ENCODE measurements around the gene KLKB1.
"Not testable (repeated sequence)": the region's sequence is repeated elsewhere in the genome, so short reads cannot be mapped to it uniquely, and the experiment has no call there.

Gene KLKB1

DNA sequence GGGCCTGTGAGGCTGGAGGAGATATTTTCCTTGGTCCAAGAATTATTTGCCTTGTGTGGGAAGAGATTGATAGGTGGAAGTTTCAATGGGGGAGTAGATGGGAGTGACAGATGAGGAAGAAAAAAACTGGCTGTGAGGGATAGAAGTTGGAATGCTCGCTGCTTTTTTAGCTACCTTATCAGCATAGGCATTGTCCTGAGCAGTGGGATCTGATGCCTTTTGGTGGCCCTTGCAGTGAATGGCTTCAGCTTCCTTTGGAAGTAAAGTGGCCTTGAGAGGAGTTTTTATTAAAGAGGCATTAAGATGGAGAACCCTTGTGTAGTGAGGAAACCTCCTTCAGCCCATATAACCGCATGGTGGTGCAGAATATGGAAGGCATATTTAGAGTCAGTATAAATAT is 16.0 kb downstream of the KLKB1 start:
- ChIA-PET POLR2A (no interaction called here), CTCF (no interaction called here)
- Histone ChIP-seq H3K36me3 (ENCODE audit: control insufficient read depth in 2 of 2, insufficient read depth in 1 of 2, low read length in 2 of 2) (no peaks in the 10 kb centered on the region), H3K4me1 (ENCODE audit: control insufficient read depth, insufficient read depth, low read length) (no peaks in the 10 kb centered on the region), H3K9me3 (ENCODE audit: control insufficient read depth, insufficient read depth, low read depth, low read length) (no peaks in the 10 kb centered on the region), H3K4me3 (ENCODE audit: low read depth, low read length) (no peak overlapping the region), H3K27ac (ENCODE audit: extremely low read depth, low read depth, low read length) (no peak overlapping the region)
- TF ChIP-seq ZNF302 (tag by site-specific recombination; IDR thresholded peaks at IDR 0.05; ENCODE audit: low read depth) (no peak), ZNF354C (tag by site-specific recombination; IDR thresholded peaks at IDR 0.05; ENCODE audit: borderline replicate concordance, low read depth) (no peak), ZNF785 (tag by site-specific recombination; IDR thresholded peaks at IDR 0.05) (no peak)

DNA sequence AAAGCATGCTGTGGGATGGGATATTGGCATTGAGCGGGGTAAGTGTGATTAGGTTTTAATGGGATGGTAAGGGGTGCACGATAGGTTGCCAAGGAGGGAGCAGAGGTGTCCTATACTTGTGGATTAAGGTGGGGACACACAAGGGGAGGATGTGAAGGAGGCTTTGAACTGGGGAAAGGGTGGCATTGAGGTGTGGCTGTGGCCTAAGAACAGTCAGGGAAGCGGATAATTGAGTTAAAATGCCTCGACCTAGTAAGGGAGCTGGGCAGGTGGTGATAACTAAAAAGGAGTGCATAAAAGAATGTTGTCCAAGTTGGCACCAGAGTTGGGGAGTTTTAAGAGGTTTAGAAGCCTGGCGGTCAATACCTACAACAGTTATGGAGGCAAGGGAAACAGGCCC is 17.5 kb downstream of the KLKB1 start:
- POLR2A ChIA-PET = no interaction called here
- no peak for TF ChIP-seq ZNF10 (tag by site-specific recombination; IDR thresholded peaks at IDR 0.05)
- no peak for TF ChIP-seq ZNF558 (tag by site-specific recombination; IDR thresholded peaks at IDR 0.05)
- no peak for TF ChIP-seq ZNF404 (tag by site-specific recombination; IDR thresholded peaks at IDR 0.05)
- TF ChIP-seq SP3 (tag by site-specific recombination; IDR thresholded peaks at IDR 0.05) = no peak
- TF ChIP-seq, protein P1, sequence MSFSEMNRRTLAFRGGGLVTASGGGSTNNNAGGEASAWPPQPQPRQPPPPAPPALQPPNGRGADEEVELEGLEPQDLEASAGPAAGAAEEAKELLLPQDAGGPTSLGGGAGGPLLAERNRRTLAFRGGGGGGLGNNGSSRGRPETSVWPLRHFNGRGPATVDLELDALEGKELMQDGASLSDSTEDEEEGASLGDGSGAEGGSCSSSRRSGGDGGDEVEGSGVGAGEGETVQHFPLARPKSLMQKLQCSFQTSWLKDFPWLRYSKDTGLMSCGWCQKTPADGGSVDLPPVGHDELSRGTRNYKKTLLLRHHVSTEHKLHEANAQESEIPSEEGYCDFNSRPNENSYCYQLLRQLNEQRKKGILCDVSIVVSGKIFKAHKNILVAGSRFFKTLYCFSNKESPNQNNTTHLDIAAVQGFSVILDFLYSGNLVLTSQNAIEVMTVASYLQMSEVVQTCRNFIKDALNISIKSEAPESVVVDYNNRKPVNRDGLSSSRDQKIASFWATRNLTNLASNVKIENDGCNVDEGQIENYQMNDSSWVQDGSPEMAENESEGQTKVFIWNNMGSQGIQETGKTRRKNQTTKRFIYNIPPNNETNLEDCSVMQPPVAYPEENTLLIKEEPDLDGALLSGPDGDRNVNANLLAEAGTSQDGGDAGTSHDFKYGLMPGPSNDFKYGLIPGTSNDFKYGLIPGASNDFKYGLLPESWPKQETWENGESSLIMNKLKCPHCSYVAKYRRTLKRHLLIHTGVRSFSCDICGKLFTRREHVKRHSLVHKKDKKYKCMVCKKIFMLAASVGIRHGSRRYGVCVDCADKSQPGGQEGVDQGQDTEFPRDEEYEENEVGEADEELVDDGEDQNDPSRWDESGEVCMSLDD (tag by site-specific recombination; IDR thresholded peaks at IDR 0.05) = no peak
- no peak for TF ChIP-seq KLF10 (tag by site-specific recombination; IDR thresholded peaks at IDR 0.05)
- no peak for TF ChIP-seq ZNF133 (tag by site-specific recombination; IDR thresholded peaks at IDR 0.05)
- TF ChIP-seq ZNF302 (tag by site-specific recombination; IDR thresholded peaks at IDR 0.05; ENCODE audit: low read depth) = no peak
- no peak for TF ChIP-seq GLIS1 (tag by site-specific recombination; IDR thresholded peaks at IDR 0.05)
- TF ChIP-seq ZNF660 (tag by site-specific recombination; IDR thresholded peaks at IDR 0.05) = no peak
- TF ChIP-seq ZNF707 (tag by site-specific recombination; IDR thresholded peaks at IDR 0.05) = no peak
- TF ChIP-seq SCRT1 (tag by site-specific recombination; IDR thresholded peaks at IDR 0.05; ENCODE audit: borderline replicate concordance) = no peak
- TF ChIP-seq, protein P2, sequence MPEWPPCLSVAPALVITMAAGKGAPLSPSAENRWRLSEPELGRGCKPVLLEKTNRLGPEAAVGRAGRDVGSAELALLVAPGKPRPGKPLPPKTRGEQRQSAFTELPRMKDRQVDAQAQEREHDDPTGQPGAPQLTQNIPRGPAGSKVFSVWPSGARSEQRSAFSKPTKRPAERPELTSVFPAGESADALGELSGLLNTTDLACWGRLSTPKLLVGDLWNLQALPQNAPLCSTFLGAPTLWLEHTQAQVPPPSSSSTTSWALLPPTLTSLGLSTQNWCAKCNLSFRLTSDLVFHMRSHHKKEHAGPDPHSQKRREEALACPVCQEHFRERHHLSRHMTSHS (tag by site-specific recombination; IDR thresholded peaks at IDR 0.05) = no peak
- no peak for TF ChIP-seq ZNF311 (tag by site-specific recombination; IDR thresholded peaks at IDR 0.05; ENCODE audit: borderline replicate concordance)
- no peak overlapping the region for H3K4me3 ChIP-seq (ENCODE audit: low read depth, low read length)

DNA sequence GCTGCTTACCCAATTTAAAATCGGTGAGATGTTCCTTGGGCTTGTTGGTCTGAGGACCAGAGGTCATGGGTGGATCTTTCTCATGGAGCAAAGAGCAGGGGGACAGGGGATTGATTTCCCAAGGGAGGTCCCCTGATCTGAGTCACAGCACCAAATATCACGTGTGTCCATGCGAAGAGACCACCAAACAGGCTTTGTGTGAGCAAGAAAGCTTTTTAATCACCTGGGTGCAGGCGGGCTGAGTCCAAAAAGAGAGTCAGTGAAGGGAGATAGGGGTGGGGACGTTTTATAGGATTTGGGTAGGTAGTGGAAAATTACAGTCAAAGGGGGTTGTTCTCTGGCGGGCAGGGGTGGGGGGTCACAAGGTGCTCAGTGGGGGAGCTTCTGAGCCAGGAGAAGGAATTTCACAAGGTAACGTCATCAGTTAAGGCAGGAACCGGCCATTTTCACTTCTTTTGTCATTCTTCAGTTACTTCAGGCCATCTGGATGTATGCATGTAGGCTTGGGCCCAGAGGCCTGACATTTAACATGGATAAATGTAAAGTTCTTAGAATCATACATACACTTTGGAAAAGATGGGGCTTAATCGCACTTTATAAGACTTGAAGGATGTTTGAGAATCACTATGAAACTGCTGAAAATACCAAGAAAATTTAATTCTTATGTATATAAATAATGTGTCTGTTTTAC is 19.9 kb downstream of the KLKB1 start:
- POLR2A ChIA-PET; CTCF ChIA-PET; H3K4me3 ChIP-seq (ENCODE audit: low read depth, low read length); H3K4me1 ChIP-seq (ENCODE audit: control insufficient read depth, insufficient read depth, low read length); H3K27ac ChIP-seq (ENCODE audit: extremely low read depth, low read depth, low read length); H3K9me3 ChIP-seq (ENCODE audit: control insufficient read depth, insufficient read depth, low read depth, low read length); H3K36me3 ChIP-seq (ENCODE audit: control insufficient read depth in 2 of 2, insufficient read depth in 1 of 2, low read length in 2 of 2): not testable (repeated sequence)

More for the DNA sequence above, 17.5 kb downstream of the KLKB1 start:
- H3K36me3 ChIP-seq (ENCODE audit: control insufficient read depth in 2 of 2, insufficient read depth in 1 of 2, low read length in 2 of 2) = no peaks in the 10 kb centered on the region
- no peaks in the 10 kb centered on the region for H3K4me1 ChIP-seq (ENCODE audit: control insufficient read depth, insufficient read depth, low read length)
- CTCF ChIA-PET = no interaction called here
- no peaks in the 10 kb centered on the region for H3K9me3 ChIP-seq (ENCODE audit: control insufficient read depth, insufficient read depth, low read depth, low read length)
- no peak overlapping the region for H3K27ac ChIP-seq (ENCODE audit: extremely low read depth, low read depth, low read length)

DNA sequence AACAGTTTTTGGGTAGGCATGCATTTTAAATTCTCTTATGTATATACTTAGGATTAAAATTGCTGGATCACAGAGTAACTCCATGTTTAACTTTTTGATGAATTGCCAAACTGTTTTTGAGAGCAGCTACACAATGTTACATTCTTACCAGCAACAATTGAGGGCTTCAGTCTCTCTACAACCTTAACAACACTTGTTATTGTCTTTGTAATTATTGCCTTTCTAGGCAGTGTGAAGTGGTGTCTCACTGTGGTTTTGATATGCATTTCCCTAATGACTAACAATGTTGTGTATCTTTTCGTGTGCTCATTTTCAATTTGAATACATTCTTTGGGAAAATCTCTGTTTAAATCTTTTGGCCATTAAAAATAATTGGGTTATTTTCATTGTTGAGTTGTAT is 21.3 kb downstream of the KLKB1 start:
- TF ChIP-seq SP7 (tag by site-specific recombination; IDR thresholded peaks at IDR 0.05) (no peak), ZNF292 (tag by site-specific recombination; IDR thresholded peaks at IDR 0.05; ENCODE audit: borderline replicate concordance, low read depth) (no peak), ZIC2 (tag by site-specific recombination; IDR thresholded peaks at IDR 0.05) (no peak), ZNF843 (tag by site-specific recombination; IDR thresholded peaks at IDR 0.05) (no peak), ZNF221 (tag by site-specific recombination; IDR thresholded peaks at IDR 0.05; ENCODE audit: borderline replicate concordance) (no peak)
- TF ChIP-seq, protein P3, sequence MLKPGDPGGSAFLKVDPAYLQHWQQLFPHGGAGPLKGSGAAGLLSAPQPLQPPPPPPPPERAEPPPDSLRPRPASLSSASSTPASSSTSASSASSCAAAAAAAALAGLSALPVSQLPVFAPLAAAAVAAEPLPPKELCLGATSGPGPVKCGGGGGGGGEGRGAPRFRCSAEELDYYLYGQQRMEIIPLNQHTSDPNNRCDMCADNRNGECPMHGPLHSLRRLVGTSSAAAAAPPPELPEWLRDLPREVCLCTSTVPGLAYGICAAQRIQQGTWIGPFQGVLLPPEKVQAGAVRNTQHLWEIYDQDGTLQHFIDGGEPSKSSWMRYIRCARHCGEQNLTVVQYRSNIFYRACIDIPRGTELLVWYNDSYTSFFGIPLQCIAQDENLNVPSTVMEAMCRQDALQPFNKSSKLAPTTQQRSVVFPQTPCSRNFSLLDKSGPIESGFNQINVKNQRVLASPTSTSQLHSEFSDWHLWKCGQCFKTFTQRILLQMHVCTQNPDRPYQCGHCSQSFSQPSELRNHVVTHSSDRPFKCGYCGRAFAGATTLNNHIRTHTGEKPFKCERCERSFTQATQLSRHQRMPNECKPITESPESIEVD (tag by site-specific recombination; IDR thresholded peaks at IDR 0.05) = no peak
- no peaks in the 10 kb centered on the region for H3K9me3 ChIP-seq (ENCODE audit: control insufficient read depth, insufficient read depth, low read depth, low read length)
- H3K4me3 ChIP-seq (ENCODE audit: low read depth, low read length) = no peak overlapping the region
- no peaks in the 10 kb centered on the region for H3K4me1 ChIP-seq (ENCODE audit: control insufficient read depth, insufficient read depth, low read length)
- H3K27ac ChIP-seq (ENCODE audit: extremely low read depth, low read depth, low read length) = no peak overlapping the region
- ChIA-PET POLR2A (no interaction called here), CTCF (no interaction called here)
- H3K36me3 ChIP-seq (ENCODE audit: control insufficient read depth in 2 of 2, insufficient read depth in 1 of 2, low read length in 2 of 2) = no peaks in the 10 kb centered on the region

Measured in HEK293 (cell line).